NCI-H128 (cell line): Measurements from ENCODE around the gene ARHGEF1.
"Not testable (repeated sequence)": the region's sequence is repeated elsewhere in the genome, so short reads cannot be mapped to it uniquely, and the experiment has no call there.

Experiments
- DNase-seq: peaks from one replicate; lab custom pipeline; 2025; ENCODE audit not compliant: unreplicated experiment; lab: John Stamatoyannopoulos, UW

ARHGEF1 gene

DNA sequence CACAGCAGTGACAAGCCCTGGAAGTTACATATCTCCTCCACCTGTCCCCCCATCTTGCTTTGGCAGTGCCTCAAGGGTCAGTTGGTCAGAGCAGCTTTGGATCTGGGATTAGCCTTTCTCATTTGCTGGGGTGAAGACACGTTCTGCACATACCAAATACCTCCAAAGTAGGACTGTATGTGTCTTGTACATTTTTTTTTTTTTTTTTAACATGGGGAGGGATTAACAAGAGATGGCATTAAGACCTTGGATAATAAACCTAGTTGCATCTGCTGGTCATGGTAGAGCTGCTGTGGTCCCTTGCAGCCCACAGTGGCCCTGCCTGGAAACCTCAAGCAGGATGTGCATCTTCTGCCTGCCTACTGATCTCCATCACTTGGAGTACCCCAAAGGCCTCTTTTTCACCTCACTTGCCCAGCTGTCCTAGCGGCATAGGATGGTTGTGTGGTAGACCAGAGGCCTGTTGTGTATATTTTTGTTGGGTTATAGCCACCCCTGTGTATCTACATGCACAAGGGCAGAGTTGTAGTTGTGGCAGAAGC lies 20.5 kb upstream of the ARHGEF1 start:
- DNase-seq, result no peak

DNA sequence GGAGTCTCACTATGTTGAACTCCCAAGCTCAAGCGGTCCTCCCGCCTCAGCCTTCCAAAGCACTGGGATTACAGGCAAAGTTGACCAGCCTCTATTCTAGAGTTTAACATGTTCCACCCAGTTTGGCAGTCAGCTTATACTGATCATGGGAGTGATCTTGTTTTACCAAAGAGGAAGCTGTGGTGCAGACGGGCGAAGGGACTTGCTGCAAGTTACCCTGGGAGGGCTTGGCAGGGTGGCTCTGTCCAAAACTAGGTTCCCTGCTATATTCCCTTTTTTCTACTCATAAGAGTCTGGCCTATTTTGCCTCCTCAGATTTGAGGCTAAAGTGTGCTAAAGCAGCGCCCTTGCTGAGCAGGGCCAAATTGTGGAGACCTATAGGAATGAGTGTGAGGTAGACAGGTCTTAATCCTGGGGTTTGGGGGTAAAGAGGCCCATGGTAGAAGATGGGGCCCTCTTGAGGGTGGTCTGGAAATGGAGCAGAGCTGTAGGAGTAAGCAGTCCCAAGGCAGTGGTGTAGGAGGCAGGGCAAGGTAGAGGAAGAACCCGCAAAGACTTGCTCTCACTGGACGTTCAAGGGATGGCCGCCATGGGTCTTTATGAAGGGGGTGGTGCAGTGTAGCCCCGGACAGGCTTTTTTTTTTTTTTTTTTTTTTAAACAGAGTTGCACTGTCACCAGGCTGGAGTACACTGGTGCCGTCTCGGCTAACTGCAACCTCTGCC lies 19.6 kb upstream of the ARHGEF1 start:
- no peak for DNase-seq

DNA sequence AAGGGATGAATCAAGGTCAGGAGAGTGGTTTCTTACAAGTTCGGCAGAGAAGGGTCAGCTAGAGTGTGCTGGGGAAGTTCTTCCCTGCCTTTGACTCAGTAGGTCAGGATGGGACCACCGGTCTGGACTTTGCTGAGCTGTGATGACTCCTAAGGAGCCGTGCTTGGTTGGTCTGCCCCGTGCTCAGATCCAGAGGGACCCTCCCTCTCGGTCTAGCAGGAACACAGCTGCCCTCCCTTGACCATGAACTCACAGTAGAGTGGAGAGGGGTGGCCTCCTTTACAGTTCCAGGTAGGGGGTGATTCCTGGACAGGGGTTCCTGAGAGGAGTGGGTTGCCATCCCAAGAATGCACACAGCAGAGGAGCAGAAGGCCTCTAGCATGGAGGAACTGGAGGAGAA lies 18.6 kb upstream of the ARHGEF1 start:
- DNase-seq, result no peak

DNA sequence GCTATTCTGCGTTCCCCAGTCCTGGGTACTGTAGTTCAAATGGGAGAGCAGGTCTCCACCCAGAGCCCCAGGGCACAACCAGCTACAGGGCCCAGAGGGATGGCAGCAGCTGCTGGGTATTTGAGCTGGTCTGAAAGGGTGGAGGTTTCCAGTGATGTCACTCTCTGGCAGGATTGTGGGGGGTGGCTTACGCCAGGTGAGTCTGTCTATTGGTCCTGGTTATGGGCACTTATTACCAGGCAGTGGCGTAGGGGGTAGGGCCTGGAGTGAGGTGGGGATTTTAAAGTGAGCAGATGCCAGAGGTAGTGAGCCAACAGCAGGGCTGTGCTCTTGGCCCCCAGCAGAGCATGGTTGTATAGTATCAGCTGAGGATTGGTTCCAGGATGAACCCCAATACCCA lies 16.7 kb upstream of the ARHGEF1 start:
- DNase-seq, result no peak

DNA sequence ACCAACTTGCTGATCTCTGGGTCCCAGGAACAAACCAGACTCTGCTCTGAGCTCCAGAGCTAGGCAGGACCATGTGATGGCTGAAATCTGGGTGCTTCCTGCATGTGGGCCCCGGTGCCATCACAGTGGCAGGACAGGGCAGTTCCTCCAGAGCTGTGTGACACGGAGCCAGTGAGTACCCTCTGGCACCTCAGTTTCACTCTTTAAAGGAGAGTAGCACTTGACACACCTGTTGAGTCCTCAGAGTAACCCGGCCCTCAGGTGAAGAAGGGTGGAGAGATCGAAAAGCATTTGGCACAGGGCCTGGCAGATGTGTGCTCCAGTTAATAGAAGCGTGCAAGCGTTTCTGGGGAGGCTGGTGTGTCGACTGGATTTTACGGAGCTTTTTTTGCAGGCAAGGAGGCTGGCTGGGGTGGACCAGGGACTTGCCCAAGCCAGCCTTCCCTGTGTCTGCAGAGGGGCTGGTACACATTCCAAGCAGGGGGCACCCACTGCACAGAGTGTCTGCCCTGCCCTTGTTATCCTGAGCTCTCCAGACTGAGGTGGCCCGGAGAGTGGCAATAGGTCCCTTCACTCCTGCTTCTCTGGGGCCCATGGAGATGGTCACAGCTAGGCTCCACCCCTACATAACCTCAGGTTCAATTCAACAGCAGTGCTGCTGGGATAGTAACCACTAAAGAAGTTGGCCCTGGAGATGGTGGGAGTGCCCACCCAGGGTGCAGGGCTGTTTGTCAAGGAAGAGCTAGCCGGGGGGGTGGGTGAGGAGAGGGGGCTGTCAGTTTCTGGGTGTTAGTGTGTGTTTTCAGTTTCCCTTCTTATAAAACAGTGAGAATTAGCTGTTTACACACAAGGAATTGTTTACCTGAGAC lies 14.6 kb upstream of the ARHGEF1 start:
- no peak for DNase-seq

DNA sequence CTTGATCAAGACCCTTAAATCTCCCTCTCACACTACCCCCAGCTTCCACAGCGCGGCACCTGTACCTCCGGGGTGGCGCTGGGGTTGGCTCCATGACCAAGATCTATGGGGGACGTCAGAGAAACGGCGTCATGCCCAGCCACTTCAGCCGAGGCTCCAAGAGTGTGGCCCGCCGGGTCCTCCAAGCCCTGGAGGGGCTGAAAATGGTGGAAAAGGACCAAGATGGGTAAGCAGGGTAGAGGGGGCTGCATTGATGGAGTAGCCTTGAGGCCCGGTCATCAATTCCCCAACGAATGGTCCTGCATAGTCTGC lies 14.0 kb upstream of the ARHGEF1 start:
- no peak for DNase-seq

DNA sequence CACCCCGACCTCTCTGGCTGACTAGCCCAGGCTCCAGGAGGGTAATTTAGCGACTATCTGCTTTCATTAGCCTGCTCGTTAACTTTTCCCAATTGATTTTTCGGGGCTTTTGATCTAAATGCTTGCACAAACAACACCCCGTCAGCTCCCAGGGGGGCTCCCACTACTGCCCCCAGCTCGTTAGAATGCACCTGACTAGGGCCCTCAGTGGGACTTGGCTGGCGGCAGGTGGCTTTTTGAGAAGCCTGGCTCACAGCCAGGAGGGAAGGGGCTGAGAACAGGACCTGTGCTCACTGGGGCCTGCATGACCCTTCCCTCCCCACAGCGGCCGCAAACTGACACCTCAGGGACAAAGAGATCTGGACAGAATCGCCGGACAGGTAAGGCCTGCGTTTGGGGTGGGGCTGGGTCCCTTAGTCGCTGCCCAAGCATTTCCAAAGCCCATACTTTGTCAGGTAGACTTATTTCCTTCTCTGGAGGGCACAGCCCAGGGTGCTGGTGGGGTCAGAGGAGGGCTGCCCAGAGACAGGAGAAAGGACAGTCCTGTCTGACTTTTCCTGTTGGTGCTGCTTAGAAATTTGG lies 13.5 kb upstream of the ARHGEF1 start:
- no peak for DNase-seq

DNA sequence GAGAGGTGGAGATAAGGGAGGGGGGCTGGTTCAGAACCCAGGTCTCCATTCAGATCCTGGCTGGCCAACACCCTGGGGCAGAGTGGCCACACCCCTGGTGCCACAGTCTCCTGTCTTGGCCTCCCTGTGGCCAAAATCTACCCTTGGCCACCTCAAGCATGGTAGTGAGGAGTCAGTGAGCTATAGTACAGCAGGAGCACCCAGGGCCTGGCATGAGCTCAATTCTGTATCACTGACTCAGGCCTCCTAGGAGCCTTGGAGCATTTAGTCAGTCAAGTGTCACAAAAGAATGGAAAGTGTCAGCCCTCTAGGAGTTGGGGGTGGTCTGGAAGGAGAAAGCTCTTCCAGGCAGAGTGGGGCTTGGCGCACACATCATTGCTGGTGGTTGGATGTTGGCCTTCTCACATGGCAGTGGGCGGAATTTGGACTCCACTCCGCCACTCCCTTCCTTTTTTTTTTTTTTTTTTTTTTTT lies 12.5 kb upstream of the ARHGEF1 start:
- DNase-seq, result no peak

DNA sequence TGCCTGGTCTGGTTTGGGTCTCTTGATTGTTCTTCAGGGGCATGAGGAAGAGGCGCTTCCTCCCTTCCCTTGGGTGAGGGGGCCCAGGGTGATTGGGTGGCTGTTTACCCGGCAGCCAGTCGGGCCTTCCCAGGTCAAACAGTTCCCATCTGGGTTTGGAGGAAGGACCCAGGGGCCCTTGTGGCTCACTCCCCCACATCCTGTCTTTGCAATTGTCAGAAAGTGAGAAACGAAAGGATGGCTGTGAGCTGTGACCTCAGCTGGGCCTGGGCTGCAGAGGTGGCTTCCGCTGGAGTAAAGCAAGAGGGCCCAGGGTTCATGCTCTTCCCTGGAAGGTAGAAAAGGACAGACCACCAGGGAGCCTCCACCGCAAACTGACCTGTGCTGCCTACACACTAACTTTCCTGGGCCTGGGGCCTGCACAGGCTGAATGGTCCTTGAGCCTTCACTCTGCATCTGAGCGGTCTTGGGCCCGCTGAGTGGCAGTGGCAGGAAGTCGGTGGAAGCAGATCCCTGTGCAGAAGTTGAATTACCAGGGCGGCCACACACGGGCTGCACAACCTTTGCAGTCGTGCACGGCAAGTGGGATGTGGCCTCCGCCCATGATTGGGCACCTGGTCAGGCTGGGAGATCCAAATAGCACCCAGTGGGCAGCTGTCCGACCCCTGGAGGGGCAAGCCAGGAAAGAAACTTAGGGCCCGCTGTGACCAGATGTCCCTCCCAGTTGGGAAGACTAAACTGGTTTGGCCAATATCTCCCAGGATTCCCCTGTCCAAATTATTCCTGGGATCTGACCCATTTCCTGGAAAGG lies 11.2 kb upstream of the ARHGEF1 start:
- DNase-seq, result no peak

DNA sequence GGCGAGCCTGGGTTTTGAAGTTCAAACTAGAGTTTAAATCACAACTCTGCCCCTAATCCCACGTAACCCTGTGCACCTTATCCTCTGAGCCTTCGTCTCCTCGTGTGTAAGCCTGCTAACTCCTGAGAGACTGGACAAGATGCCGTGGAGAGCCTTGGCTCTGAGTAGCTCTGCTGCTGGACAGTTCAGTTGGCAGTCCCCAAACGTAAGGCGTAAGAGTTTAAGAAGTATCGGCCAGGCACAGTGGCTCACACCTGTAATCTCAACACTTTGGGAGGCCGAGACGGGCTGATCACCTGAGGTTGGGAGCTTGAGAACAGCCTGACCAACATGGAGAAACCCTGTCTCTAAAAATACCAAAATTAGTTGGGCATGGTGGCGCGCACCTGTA lies 10.6 kb upstream of the ARHGEF1 start:
- DNase-seq, result no peak

DNA sequence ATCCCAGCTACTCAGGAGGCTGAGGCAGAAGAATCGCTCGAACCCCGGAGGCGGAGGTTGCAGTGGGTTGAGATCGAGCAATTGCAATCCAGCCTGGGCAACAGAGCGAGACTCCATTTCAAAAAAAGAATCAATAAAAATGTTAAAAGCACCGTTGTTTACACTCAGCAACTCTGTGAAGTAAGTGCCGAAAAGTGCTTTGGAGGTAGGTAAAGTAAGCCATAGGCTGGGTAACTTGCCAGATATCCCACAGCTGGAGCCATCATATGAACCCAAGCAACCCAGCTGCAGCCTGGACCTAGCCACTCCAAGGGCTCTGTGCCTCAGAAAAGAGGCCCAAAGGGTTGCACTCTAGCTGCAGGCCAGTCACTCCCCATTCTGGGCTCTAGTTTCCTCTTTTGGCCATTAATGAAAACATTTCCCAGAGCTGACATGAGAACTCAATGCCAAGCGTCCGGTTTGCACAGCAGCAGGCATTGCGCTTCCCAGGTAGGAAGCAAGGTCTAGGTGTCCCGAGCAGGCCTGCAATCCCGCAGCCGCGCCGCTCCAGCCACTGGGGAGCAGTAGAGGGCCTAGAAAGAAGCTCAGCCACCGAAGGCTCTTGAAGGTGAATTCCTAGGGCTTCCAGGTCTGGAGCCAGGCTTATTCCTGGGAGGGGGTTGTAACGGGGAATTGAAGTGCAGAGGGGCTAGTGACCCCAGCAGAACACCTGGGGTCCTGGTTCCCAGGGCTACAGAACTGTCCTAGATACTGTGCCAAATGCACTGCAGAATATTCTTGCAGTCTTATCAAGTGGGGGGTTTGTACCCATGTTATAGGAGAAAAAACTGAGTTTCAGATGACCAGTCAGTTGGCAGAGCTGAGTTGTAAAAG lies 10.0 kb upstream of the ARHGEF1 start:
- peak; percentile 44 for DNase-seq

DNA sequence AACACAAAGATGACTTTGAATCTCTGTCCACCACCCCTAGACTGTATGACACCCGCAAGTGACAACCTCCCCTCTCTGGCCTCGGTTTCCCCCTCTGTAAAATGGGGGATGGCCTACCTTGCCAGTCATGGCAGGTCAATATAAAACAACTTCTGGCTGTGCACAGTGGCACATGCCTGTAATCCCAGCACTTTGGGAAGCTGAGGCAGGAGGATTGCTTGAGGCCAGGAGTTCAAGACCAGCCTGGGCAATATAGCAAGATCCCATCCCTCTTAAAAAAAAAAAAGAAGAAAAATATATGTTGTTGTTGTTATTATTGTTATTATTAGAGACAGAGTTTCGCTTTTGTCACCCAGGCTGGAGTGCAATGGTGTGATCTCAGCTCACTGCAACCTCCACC lies 7.0 kb upstream of the ARHGEF1 start:
- not testable (repeated sequence) for DNase-seq

DNA sequence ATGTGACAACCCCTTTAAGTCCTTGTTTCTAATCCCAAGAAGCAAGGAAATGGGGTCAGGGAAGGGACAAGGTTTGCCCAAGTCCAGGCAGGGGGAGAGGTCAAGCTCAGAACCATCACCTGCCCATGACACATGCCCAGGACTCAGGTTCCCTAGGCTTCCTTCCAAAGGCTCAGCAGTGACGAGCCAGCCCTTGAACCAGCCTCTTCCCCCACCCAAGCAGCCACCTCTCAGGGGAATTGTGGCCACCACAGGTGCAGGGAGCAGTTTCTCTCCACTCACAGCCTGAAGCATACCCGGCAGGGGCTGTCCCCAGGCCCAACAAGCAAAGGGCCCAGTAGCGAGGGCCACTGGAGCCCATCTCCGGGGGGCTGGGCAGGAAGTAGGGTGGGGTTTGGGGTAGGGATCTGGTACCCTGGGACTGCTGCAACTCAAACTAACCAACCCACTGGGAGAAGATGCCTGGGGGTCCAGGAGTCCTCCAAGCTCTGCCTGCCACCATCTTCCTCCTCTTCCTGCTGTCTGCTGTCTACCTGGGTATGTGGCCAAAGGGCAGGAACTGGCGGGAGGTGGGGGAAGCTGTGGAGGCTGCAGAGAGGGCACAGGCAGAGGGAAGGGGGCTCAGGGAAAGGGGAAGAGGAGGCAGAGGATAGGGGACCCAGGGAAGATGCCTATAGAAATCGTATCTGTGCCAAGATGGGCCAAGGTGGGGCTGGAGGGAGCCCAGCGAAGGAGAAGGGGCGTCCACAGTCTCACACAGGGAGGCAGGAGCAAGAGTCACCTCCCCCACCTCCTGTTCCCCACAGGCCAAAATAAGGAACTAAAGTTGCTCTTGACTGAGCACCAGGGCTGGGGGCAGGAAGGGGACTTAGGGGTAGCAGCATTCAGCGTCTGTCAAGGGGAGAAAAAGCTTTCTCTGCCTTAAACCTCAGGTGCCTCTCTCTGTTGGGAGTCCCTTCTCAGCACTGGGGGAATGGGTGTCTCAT lies 5.8 kb upstream of the ARHGEF1 start, which contains the start of gene CD79A:
TSS of gene CD79A (plus strand) at position 433 of the 986 bp plus-strand sequence. CDS start at position 459, 26 bp downstream.
- no peak for DNase-seq

DNA sequence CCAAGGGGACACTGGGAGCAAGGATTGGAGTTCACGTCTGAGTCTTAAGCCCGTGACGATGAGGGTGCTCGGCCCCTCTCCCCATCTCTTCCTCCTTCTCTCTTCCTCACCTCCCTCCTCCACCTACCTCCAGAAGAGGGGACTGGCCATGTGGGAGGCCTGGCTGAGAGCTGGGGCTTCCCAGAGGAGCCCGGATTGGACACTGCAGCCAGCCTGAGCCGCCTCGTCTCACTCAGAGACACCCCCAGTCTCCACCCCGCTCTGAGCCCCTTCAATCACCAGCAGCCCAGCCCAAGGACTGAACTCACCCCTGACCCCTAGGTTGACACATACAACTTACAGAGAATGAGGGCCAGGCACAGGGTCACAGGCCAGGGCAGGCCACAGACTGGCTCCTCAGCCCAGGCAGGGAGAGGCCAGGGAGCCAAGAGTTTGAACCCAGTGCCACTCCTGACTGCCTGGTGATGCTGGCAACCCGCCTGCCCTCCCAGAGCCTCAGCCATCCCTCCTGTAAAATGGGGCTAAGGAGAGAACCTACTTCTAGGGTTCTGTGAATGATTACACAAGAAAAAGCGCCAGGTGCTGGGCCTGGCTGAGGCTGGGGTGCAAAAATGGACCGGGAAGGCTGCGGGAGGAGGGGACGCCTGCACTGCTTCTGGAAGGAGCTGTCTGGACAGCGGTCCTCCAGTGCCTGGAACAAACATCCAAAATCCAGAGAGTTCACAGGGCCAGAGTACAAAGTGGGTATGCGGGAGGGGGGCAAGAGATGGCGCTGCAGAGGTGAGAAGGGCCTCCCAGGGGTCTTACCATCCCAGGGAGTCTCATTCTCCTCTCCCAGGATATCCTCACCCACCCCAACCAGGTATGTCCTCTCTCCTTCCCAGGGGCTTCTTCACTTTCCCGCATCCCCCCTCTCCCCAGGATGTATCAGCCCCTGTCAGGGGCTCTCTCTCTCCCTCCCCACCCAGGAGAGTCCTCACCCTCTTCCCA lies 4.8 kb upstream of the ARHGEF1 start:
- DNase-seq, result no peak

DNA sequence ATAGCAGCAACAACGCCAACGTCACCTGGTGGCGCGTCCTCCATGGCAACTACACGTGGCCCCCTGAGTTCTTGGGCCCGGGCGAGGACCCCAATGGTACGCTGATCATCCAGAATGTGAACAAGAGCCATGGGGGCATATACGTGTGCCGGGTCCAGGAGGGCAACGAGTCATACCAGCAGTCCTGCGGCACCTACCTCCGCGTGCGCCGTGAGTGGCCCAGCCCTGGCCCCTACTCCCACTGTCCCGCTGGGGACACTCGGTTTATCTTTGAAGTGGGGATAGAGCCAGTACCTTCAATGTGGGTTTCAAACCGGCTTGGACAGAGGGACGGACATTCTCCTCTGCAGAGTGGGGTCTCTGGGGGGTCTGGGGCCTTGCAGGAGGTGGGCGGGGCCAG lies 3.9 kb upstream of the ARHGEF1 start:
- DNase-seq, result no peak

DNA sequence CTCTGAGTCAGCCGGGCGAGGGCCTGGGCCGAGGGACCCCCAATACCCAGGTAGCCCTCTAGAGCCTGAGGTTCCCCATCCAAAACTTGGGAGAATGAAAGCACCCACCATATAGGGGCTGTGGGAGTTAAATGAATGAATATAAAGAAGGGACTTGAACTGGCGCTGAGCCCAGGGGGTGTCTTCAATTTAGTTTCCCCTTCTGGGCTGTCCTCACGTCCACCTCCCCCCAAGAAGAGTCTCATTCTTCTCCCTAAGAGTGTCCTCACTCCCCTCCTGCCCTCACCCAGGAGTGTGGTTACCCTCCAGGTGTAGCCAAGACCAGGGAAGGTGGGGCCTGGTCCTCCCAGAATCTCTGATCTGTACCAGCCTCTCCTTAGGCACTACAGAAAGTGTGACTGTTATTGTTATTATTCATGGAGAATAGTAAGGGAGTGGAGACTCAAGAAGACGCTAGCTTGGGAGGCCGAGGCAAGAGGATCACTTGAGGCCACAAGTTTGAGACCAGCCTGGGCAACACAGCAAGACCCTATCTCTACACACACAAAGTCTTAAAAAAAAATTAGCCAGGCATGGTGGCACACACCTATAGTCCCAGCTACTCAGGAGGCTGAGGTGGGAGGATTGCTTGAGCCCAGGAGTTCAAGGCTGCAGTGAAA lies 3.2 kb upstream of the ARHGEF1 start:
- DNase-seq, result no peak

DNA sequence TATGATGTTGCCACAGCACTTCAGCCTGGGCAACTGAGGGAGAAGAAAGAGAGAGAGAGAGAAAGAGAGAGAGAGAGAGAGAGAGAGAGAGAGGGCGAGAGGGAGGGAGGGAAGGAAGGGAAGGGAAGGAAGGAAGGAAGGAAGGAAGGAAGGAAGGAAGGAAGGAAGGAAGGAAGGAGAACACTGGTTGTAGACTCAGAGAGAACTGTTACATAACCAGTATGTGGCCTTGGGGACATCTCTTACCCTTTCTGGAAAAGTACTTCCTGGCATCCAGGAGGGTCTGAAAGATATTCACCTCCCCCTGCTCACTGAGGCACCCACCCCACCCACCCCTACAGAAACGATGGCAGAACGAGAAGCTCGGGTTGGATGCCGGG lies 2.7 kb upstream of the ARHGEF1 start:
- DNase-seq, result no peak
